K562 (cell line): Measurements from ENCODE around the gene PFKP. TPM values are rescaled to one million over a fixed set of nuclear protein-coding genes. Genes with fewer than 3 reads are reported as not detected.
A peak's percentile ranks its signal among the peaks of the same experiment; 100 is the strongest.

ENCODE experiments used
- ATAC-seq: fragments of 200-7000 bp; cut with Tn5 transposase; 3 replicates; pipeline ENCODE4 v1.9.1; 2020; ENCODE audit warnings: moderate library complexity
- BruUV-seq: library from RNA; stranded (reverse); fragments of 400-500 nt; replicated peaks from 2 replicates; lab custom pipeline; 2021; lab: Mats Ljungman, UMichigan
- CTCF ChIA-PET: fragments of 300-600 bp; formaldehyde crosslinking; extraction: SDS; loops from one replicate; lab custom pipeline; 2021; ENCODE audit warnings: low intra/inter-chr PET ratio; lab: Yijun Ruan, JAX
- POLR2A ChIA-PET: fragments of 300-600, 350-650 bp; sonication (Branson Sonifier 250); formaldehyde crosslinking; extraction: SDS; loops from one replicate; lab custom pipeline; 2021; ENCODE audit warnings: antibody characterized with exemption, inconsistent platforms; lab: Yijun Ruan, JAX
- DNase-seq, 4 experiments: peaks; one replicate each; pipeline versions ENCODE4 v3.0.0 to v3.0.0-alpha.2; 2011 to 2018; ENCODE audit warnings: low spot score in 3 of 4, mixed read lengths in 3 of 4; ENCODE audit errors: extremely low read depth in 1 of 4
- FAIRE-seq: peaks from 2 replicates; lab custom pipeline; 2011; peaks lifted over from hg19 to GRCh38; lab: Jason Lieb, UNC
- H2AFZ ChIP-seq: 2 replicates; pipeline ENCODE4 v1.6.0; 2011; ENCODE audit warnings: low read depth, low read length, control low read depth, inconsistent platforms
- H3K27ac ChIP-seq: fragments of 200-600 bp; 3 replicates; pipeline ENCODE4 v1.8.0; 2011; ENCODE audit warnings: low read depth, mild to moderate bottlenecking, control low read depth, inconsistent platforms, low read length, moderate library complexity, mixed read lengths; ENCODE audit errors: extremely low read depth
- H3K27me3 ChIP-seq, 2 experiments: fragments of 300-600 bp in 1 of 2; 2 replicates in 1 of 2; 3 replicates in 1 of 2; pipeline versions ENCODE4 v1.6.0 to v1.8.0; 2011; ENCODE audit warnings: inconsistent platforms in 2 of 2, low read length in 2 of 2, mild to moderate bottlenecking in 1 of 2, mixed read lengths in 1 of 2, moderate library complexity in 1 of 2; ENCODE audit not compliant: control insufficient read depth in 2 of 2, insufficient read depth in 2 of 2
- H3K36me3 ChIP-seq: fragments of 300-600 bp; 3 replicates; pipeline ENCODE4 v1.8.0; 2011; ENCODE audit warnings: mild to moderate bottlenecking, low read length, inconsistent platforms; ENCODE audit not compliant: control insufficient read depth, insufficient read depth
- H3K4me1 ChIP-seq, 2 experiments: fragments of 200-600 bp in 1 of 2; replicated peaks in 1 of 2; 2 replicates in 1 of 2; 3 replicates in 1 of 2; pipeline versions ENCODE4 v1.5.1 to v1.8.0; 2011; ENCODE audit warnings: inconsistent platforms in 2 of 2, low read length in 2 of 2, mild to moderate bottlenecking in 1 of 2, mixed read lengths in 1 of 2, moderate library complexity in 1 of 2; ENCODE audit not compliant: control insufficient read depth in 2 of 2, insufficient read depth in 2 of 2
- H3K4me2 ChIP-seq: 2 replicates; pipeline ENCODE4 v1.6.1; 2011; ENCODE audit warnings: low read length, control low read depth, inconsistent platforms, mixed read lengths; ENCODE audit not compliant: insufficient read depth
- H3K4me3 ChIP-seq: fragments of 200-600 bp; sonication (generic), shearing (Covaris generic); 2 replicates; pipeline ENCODE4 v1.5.1; 2016; ENCODE audit warnings: control low read depth, inconsistent platforms
- H3K79me2 ChIP-seq: fragments of 200-600 bp; 3 replicates; pipeline ENCODE4 v1.8.0; 2011; ENCODE audit warnings: low read length, inconsistent platforms; ENCODE audit not compliant: control insufficient read depth, insufficient read depth
- H3K9ac ChIP-seq, 2 experiments: 2 replicates each; pipeline versions ENCODE4 v1.6.0 to v1.6.1; 2011; ENCODE audit warnings: low read depth in 2 of 2, low read length in 2 of 2, control low read depth in 1 of 2, inconsistent platforms in 1 of 2, mild to moderate bottlenecking in 1 of 2, mixed read lengths in 1 of 2; ENCODE audit not compliant: insufficient read depth in 1 of 2
- H3K9me1 ChIP-seq: one replicate; pipeline ENCODE4 v1.6.0; 2011; ENCODE audit warnings: inconsistent platforms, mild to moderate bottlenecking, low read length, moderate library complexity; ENCODE audit not compliant: control insufficient read depth, insufficient read depth
- H3K9me3 ChIP-seq: replicated peaks from 2 replicates; pipeline ENCODE4 v1.5.1; 2011; ENCODE audit warnings: low read depth, low read length, inconsistent platforms; ENCODE audit not compliant: control insufficient read depth, insufficient read depth
- H4K20me1 ChIP-seq: replicated peaks from 2 replicates; pipeline ENCODE4 v1.6.1; 2011; ENCODE audit warnings: low read length, inconsistent platforms, mixed read lengths; ENCODE audit not compliant: control insufficient read depth, insufficient read depth
- ATF1 ChIP-seq, 2 experiments: fragments of 450-650 bp in 1 of 2; IDR thresholded peaks; 2 replicates each; pipeline ENCODE4 v1.6.1; 2016; ENCODE audit warnings: missing compliant biosample characterization in 1 of 2, missing genetic modification characterization in 1 of 2
- ATF7 ChIP-seq: fragments of 450-650 bp; IDR thresholded peaks from 2 replicates; pipeline ENCODE4 v1.7.1; 2014; ENCODE audit warnings: mild to moderate bottlenecking, moderate library complexity
- FOXM1 ChIP-seq, 2 experiments: fragments of 450-650 bp in 1 of 2; sonication (generic) in 1 of 2; formaldehyde crosslinking in 1 of 2; IDR thresholded peaks; 2 replicates each; pipeline versions ENCODE4 v1.6.1 to v1.9.0; 2017 to 2022; ENCODE audit warnings: low read depth in 2 of 2, mild to moderate bottlenecking in 2 of 2, missing genetic modification reagents in 1 of 2, moderate library complexity in 1 of 2
- HIVEP1 ChIP-seq: fragments of 250-450 bp; sonication (Bioruptor Pico); IDR thresholded peaks from 2 replicates; pipeline ENCODE4 v1.4.0; 2020; ENCODE audit warnings: mild to moderate bottlenecking
- PHB2 ChIP-seq: fragments of 450-650 bp; IDR thresholded peaks from 2 replicates; pipeline ENCODE4 v1.6.1; 2017; ENCODE audit warnings: low read depth
- POLR2G ChIP-seq: fragments of 200-400 bp; formaldehyde crosslinking; IDR thresholded peaks from 2 replicates; pipeline ENCODE4 v1.6.1; 2017; ENCODE audit warnings: low read depth, mild to moderate bottlenecking, antibody characterized with exemption, low read length, moderate library complexity
- ZNF318 ChIP-seq, 2 experiments: fragments of 450-650 bp; IDR thresholded peaks; 2 replicates each; pipeline ENCODE4 v1.6.1; 2016; ENCODE audit warnings: mild to moderate bottlenecking in 2 of 2, borderline replicate concordance in 1 of 2, low read depth in 1 of 2, moderate library complexity in 1 of 2
- WGBS: fragments of 100-300 bp; shearing (Covaris generic); methylation state at CpG from one replicate; pipeline ENCODE4 v1.1.6; 2016; ENCODE audit warnings: low coverage, mixed read lengths; ENCODE audit not compliant: insufficient coverage; ENCODE audit errors: missing lambda C conversion rate; 5-methylcytosine and 5-hydroxymethylcytosine counted together
- in situ Hi-C: fragments of 300-500 bp; cut with MboI; formaldehyde crosslinking; loops from 4 replicates; pipeline ENCODE4 v1.15.0; 2018; ENCODE audit warnings: inconsistent platforms, mixed read lengths
- intact Hi-C: fragments of 100-400 bp; cut with micrococcal nuclease; formaldehyde crosslinking; loops from 2 replicates; pipeline ENCODE4 v1.14.2; 2022
- polyA plus RNA-seq, 8 experiments: library from polyadenylated mRNA; depleted of rRNA in 4 of 8; stranded (reverse) in 5 of 8; unstranded in 3 of 8; fragments of >200 nt; fragmentation: Nextera tagmentation in 2 of 8; fragmentation: Illumina TruSeq in 1 of 8; extraction: Ambion mirVana in 2 of 8; extraction: Trizol in 1 of 8; gene quantifications; 2 replicates each; pipeline versions ENCODE4 v1.2.1 to v1.2.3, GENCODE V29; 2011 to 2014; ENCODE audit warnings: inconsistent platforms in 1 of 8, missing spikeins in 1 of 8
- total RNA-seq, 7 experiments: library from RNA; depleted of rRNA in 6 of 7; stranded (reverse); fragments of >200 nt in 6 of 7; fragmentation: Illumina TruSeq in 2 of 7; extraction: Trizol in 2 of 7; gene quantifications; 2 replicates each; pipeline versions ENCODE4 v1.2.1 to v1.2.3, GENCODE V29; 2011 to 2021; ENCODE audit warnings: low replicate concordance in 1 of 7

Gene PFKP
- total and polyA plus RNA-seq, 9 of the 15 experiments (the other 6 are each of a cell fraction or from before 2014, with no cell fraction given), result 23.5 to 116 (median 62.1) TPM

GRCh38 chr10:3151889-3152565, 84.7 kb downstream of the PFKP start:
- H4K20me1 ChIP-seq, result no peaks in the 10 kb centered on the region
- no peaks in the 10 kb centered on the region for H3K4me1 ChIP-seq
- no peaks in the 10 kb centered on the region for H3K9me3 ChIP-seq
- in situ Hi-C loops, result no loop called here
- H3K79me2 ChIP-seq, result no peaks in the 10 kb centered on the region
- no peak overlapping the region for H3K9ac ChIP-seq
- H3K36me3 ChIP-seq, result peaks cover 80% of the 10 kb centered on the region
- DNase-seq (no peak), ATAC-seq (no peak), FAIRE-seq (peak; percentile 15)
- no peaks in the 10 kb centered on the region for H3K27me3 ChIP-seq
- no peak overlapping the region for H3K27ac ChIP-seq
- H3K9me1 ChIP-seq, result no peaks in the 10 kb centered on the region
- WGBS, result 92% methylated on average over 11 of the region's 13 CpGs
- POLR2A ChIA-PET, result interaction anchor here (0.6 to 1.4 kb wide), 4 partner anchors 13 to 32 kb away, joined by 3 read pairs; no protein-coding TSS in a partner anchor
- no peak overlapping the region for H2AFZ ChIP-seq
- no peak overlapping the region for H3K4me3 ChIP-seq
- H3K4me2 ChIP-seq, result no peak overlapping the region
- no TSS peak for BruUV-seq
- TF ChIP-seq PHB2 (no peak), ATF1 (CRISPR knock-in tag; IDR thresholded peaks at IDR 0.05) (no peak), ATF1 (tag; IDR thresholded peaks at IDR 0.05) (no peak), ATF7 (no peak), FOXM1 (IDR thresholded peaks at IDR 0.05; ENCODE audit: low read depth) (no peak), FOXM1 (CRISPR knock-in tag; IDR thresholded peaks at IDR 0.05; ENCODE audit: low read depth) (no peak), ZNF318 (IDR thresholded peaks at IDR 0.05; ENCODE audit: borderline replicate concordance in 1 of 2, low read depth in 1 of 2) (no peak), HIVEP1 (no peak), POLR2G (peak; percentile 33; the same call in 1 of the 2 replicates)
- intact Hi-C loops, result no loop called here
- CTCF ChIA-PET, result interaction anchor here (0.7 kb wide), 1 partner anchor 81 kb away, joined by 3 read pairs; no protein-coding TSS in a partner anchor
